NT2/D1 (cell line): ENCODE results near the gene NTN1.

Experiments
- DNase-seq: peaks from one replicate; pipeline ENCODE4 v3.0.0-alpha.2; 2011; ENCODE audit warnings: low read depth, low spot score
- H3K27me3 ChIP-seq: 2 replicates; pipeline ENCODE4 v1.6.0; 2011; ENCODE audit warnings: mild to moderate bottlenecking; ENCODE audit not compliant: insufficient read length, insufficient read depth
- H3K36me3 ChIP-seq: 2 replicates; pipeline ENCODE4 v1.6.1; 2011; ENCODE audit warnings: mild to moderate bottlenecking, low read length, mixed read lengths; ENCODE audit not compliant: insufficient read depth, insufficient read length
- H3K4me1 ChIP-seq: 2 replicates; pipeline ENCODE4 v1.5.1; 2011; ENCODE audit not compliant: insufficient read depth, insufficient read length
- H3K4me3 ChIP-seq: 2 replicates; pipeline ENCODE4 v1.5.1; 2011; ENCODE audit warnings: low read depth; ENCODE audit not compliant: insufficient read length
- H3K9ac ChIP-seq: 2 replicates; pipeline ENCODE4 v1.6.0; 2011; ENCODE audit warnings: low read depth; ENCODE audit not compliant: insufficient read length
- H3K9me3 ChIP-seq: 2 replicates; pipeline ENCODE4 v1.5.1; 2011; ENCODE audit warnings: mild to moderate bottlenecking, low read length; ENCODE audit not compliant: insufficient read depth
- SUZ12 ChIP-seq: IDR thresholded peaks from 2 replicates; pipeline ENCODE4 v1.6.1; 2011; ENCODE audit not compliant: insufficient read length, insufficient read depth; ENCODE audit errors: extremely low read depth
- YY1 ChIP-seq: IDR thresholded peaks from 2 replicates; pipeline ENCODE4 v1.6.1; 2011; ENCODE audit not compliant: insufficient read length, insufficient read depth
- ZNF274 ChIP-seq: IDR thresholded peaks from 2 replicates; pipeline ENCODE4 v1.6.1; 2011; ENCODE audit warnings: mild to moderate bottlenecking, low read depth, low read length

NTN1 gene

DNA sequence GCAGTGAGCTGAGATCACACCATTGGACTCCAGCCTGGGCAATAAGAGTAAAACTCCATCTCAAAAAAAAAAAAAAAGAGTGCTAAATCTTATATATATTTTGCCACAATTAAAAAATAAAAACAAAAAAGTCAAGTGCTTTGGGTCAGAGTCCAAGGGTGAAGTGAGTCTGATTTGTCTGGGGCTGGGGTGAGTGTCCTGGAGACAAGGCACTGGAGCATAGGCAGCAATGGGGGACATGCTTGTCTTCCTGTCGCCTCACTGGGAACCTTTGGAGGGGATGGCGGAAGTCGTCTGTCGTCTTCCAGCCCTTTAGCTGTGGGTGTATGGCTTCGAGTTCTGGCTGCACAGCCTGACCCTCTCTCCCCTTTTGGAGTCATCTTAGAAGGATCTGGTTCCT lies 167.1 kb downstream of the NTN1 start:
- no peak for TF ChIP-seq ZNF274
- no peak for TF ChIP-seq SUZ12
- no peak for TF ChIP-seq YY1
- no peaks in the 10 kb centered on the region for H3K27me3 ChIP-seq
- no peak for DNase-seq
- no peaks in the 10 kb centered on the region for H3K36me3 ChIP-seq
- peaks cover 12% of the 10 kb centered on the region; the same call in 1 of the 2 replicates for H3K9me3 ChIP-seq
- H3K4me3 ChIP-seq = no peak overlapping the region
- H3K9ac ChIP-seq = no peak overlapping the region
- no peaks in the 10 kb centered on the region for H3K4me1 ChIP-seq

DNA sequence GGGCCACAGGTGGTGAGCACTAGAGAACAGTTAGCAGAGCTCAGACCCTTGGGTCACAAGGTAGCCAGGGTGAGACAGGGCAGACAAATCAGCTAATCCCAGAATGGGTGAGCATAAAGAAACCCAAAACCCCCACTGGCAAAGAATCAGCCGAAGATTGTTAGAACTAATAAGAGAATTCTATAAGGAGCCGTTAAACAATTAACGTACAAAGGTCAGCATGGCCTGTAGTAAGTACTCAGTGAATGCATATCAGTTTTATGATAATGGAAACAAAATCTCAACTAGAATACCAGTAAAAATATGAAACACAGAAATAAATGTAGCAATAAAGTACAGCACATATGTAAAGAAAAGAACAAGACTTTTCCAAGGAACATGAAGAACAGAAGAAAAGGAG lies 168.6 kb downstream of the NTN1 start:
- no peak for DNase-seq

DNA sequence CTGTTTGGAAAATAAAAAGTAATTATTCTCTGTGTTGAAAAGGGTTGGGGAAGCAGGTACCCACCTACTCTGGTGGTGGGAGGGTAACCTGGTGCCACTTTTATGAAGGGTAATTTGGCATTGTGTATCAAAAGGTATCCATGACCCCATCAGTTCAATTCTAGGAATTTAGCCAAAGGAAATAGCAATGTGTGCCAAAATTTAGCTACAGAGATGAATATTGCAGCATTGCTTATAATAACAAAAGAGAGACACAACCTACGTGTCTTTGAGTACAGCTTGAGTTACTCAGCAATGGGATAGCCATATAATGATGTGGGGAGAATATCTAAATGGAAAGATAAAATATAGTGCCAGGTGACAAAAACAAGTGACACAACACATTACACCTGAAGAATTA lies 170.7 kb downstream of the NTN1 start:
- TF ChIP-seq ZNF274 (no peak), SUZ12 (no peak), YY1 (no peak)
- Histone ChIP-seq H3K27me3 (no peaks in the 10 kb centered on the region), H3K4me1 (peaks cover 3% of the 10 kb centered on the region), H3K36me3 (no peaks in the 10 kb centered on the region), H3K9ac (no peak overlapping the region), H3K4me3 (no peak overlapping the region), H3K9me3 (no peaks in the 10 kb centered on the region)
- no peak for DNase-seq

More for the DNA sequence above, 168.6 kb downstream of the NTN1 start:
- H3K4me3 ChIP-seq = no peak overlapping the region
- peaks cover 12% of the 10 kb centered on the region; the same call in 1 of the 2 replicates for H3K9me3 ChIP-seq
- H3K27me3 ChIP-seq = no peaks in the 10 kb centered on the region
- no peak overlapping the region for H3K9ac ChIP-seq
- H3K4me1 ChIP-seq = no peaks in the 10 kb centered on the region
- H3K36me3 ChIP-seq = no peaks in the 10 kb centered on the region
- TF ChIP-seq ZNF274 (no peak), YY1 (no peak), SUZ12 (no peak)

DNA sequence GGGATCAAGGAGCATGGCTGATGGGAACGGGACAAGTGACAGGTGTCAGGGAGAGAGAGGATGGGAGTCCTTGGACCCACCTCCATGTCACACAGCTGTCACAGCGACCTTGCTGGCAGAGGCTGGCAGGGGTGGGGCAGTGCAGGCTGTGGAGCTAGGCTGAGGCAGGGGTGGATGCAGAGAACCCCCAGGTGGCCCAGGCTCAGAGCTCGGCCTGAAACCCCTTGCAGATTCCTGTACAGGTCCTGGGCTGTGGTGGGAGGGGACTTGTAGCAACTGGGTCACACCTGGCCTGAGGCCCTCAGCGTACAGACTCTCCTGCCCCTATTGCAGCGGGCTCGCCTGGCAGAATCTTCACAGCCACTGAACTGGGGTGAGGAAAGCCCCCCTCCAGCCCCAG lies 174.1 kb downstream of the NTN1 start:
- no peak overlapping the region for H3K9ac ChIP-seq
- H3K4me1 ChIP-seq = peaks cover 3% of the 10 kb centered on the region
- DNase-seq = no peak
- TF ChIP-seq YY1 = no peak
- no peaks in the 10 kb centered on the region for H3K27me3 ChIP-seq
- H3K9me3 ChIP-seq = no peaks in the 10 kb centered on the region
- H3K36me3 ChIP-seq = peaks cover 4% of the 10 kb centered on the region
- H3K4me3 ChIP-seq = no peak overlapping the region

DNA sequence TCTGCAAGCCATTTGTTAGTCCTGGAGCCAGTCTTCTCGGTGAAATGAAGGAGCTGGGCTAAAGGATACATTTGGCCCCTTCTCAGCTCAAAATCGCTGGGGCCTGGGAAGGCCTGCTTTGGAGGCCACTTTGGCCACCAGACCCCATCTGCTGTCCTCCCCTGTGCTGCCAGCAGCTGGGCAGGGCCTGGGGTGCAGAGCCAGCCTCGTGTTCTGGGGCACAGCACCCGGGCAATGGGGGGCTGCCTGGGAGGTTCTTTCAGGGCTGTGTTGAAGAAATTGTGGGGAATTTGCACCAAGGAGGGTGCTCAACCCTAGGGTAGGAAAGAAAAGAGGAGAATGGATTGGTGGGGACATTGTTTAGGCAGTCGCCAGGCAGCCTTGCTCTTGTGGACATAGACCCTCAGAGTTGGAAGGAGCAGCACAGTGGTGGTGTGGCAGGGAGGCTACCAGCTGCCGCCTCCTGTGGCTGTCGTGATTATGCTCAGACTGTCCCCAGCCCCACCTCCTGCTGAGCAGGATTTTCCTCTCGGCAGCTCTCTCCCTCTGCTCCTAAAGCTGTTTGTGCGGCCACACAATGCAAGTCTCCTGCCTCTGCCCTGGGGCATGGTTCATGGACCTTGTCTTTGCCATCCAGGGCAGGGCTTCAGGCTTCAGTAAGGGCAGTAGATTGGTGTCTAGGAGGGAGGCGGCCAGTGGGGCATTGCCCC lies 174.8 kb downstream of the NTN1 start:
- TF ChIP-seq SUZ12 (no peak), ZNF274 (no peak), YY1 (no peak)
- Histone ChIP-seq H3K36me3 (peaks cover 4% of the 10 kb centered on the region), H3K4me3 (no peak overlapping the region), H3K27me3 (no peaks in the 10 kb centered on the region), H3K9me3 (no peaks in the 10 kb centered on the region), H3K4me1 (peaks cover 3% of the 10 kb centered on the region), H3K9ac (no peak overlapping the region)
- peak; percentile 30 for DNase-seq

DNA sequence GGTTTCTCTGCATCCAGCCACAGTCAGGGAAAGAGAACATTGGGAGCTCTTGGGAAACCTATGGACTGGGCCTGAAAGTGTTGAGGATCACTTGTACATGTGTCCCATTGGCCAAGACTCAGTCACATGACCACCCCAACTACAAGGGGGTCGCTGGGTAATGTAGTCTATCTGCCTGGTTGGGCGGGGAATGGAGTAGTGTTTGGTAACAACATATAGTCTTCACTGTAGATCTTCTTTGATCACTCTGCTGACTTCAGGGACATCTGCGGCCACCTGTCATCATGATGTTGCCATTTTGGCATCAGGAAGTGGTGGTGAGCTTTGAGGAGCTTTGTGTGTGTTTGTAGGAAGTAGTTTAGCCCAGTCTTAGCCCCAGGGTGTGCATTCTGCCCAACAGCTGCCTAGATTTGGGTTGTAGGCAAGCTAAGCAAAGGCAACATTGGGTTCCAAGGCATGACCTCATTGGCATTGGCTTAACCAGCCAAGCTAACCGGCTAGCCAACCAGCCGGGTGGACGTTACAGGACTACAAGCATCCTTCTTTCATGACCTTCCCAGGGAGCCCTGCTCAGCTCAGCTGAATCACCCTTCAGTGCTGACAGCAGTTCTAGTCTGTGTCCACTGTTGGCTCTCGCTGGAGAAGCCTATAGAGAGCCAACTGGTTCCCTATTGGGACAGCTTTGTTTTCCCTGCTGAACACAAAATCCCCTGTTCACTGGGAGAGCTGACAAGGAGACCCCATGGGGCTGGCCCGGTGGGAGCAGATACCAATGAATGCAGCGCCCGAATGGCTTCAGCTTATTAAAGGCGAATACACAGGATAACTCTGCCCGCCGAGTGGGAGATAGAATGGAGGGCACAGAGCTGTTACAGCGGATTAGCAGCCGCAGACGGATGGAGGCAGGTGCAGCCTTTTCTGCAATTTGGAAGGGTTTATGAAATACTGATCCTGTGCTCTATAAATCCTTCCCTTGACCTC lies 178.6 kb downstream of the NTN1 start:
- no peak overlapping the region for H3K4me3 ChIP-seq
- no peaks in the 10 kb centered on the region for H3K9me3 ChIP-seq
- H3K9ac ChIP-seq = no peak overlapping the region
- peaks cover 3% of the 10 kb centered on the region for H3K4me1 ChIP-seq
- H3K27me3 ChIP-seq = no peaks in the 10 kb centered on the region
- no peak for DNase-seq
- H3K36me3 ChIP-seq = peaks cover 4% of the 10 kb centered on the region
- TF ChIP-seq YY1 (no peak), SUZ12 (no peak), ZNF274 (no peak)

DNA sequence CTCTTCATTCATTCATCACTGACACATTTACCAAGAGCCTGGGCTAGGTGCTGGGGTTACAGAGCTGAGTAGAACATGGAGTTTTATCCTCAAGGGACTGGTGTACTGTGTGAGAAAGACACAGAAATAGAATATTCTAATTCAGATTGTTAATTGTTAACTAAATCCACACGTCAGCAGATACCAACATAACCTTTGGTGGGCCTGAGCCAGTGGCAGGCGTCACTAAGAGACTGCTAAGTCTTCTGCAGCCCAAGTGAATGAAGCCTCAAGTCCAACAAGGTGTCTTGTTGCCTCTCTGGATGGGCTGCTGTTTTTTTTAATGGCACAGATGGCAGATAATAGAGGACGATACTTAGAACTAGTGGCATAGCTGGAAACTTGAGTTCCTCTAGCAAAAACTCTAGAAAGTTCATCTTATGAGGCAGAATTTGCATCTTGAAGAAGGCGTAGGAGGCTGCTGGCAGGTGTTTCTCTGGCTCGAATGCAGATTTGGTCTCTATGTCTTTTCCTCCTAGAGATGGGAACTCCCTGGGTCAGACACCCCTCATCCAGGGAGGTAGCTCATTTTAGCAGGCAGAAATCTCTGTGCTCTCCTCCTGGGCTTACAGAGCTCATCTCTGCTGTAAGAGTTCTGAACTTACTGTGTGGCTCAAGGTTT lies 179.5 kb downstream of the NTN1 start:
- TF ChIP-seq ZNF274 = no peak
- TF ChIP-seq YY1 = no peak
- TF ChIP-seq SUZ12 = no peak
- Histone ChIP-seq H3K36me3 (peaks cover 4% of the 10 kb centered on the region), H3K9ac (no peak overlapping the region), H3K9me3 (no peaks in the 10 kb centered on the region), H3K4me3 (no peak overlapping the region), H3K4me1 (peaks cover under 1% of the 10 kb centered on the region), H3K27me3 (no peaks in the 10 kb centered on the region)
- no peak for DNase-seq
